Immature natural killer cell (primary cell): ENCODE data around the gene SZT2. TPM values are rescaled to one million over a fixed set of nuclear protein-coding genes. Genes with fewer than 3 reads are reported as not detected.
"Not testable (repeated sequence)": the region's sequence is repeated elsewhere in the genome, so short reads cannot be mapped to it uniquely, and the experiment has no call there.

Experiments used
- DNase-seq, 3 donors: peaks; one replicate each; pipeline ENCODE4 v3.0.0; 2022; ENCODE audit warnings: mixed read lengths in 1 of 3
- H3K27ac Mint-ChIP-seq, 6 donors: one replicate each; pipeline ENCODE4 v1.8.0; 2020; ENCODE audit warnings: mixed read lengths in 6 of 6, mild to moderate bottlenecking in 5 of 6, inconsistent platforms in 4 of 6, moderate library complexity in 3 of 6
- H3K27me3 Mint-ChIP-seq, 3 donors: one replicate each; pipeline ENCODE4 v1.8.0; 2020 to 2021; ENCODE audit warnings: low read depth in 3 of 3, mild to moderate bottlenecking in 3 of 3, mixed read lengths in 3 of 3, moderate library complexity in 3 of 3, inconsistent platforms in 1 of 3
- H3K36me3 Mint-ChIP-seq, 3 donors: one replicate each; pipeline ENCODE4 v1.8.0; 2020; ENCODE audit warnings: mixed read lengths in 3 of 3, inconsistent platforms in 2 of 3, mild to moderate bottlenecking in 2 of 3
- H3K4me1 Mint-ChIP-seq, 2 donors: one replicate each; pipeline ENCODE4 v1.8.0; 2020; ENCODE audit warnings: inconsistent platforms in 2 of 2, mild to moderate bottlenecking in 2 of 2, mixed read lengths in 2 of 2, moderate library complexity in 1 of 2
- H3K4me3 Mint-ChIP-seq, 5 donors: one replicate each; pipeline ENCODE4 v1.8.0; 2020; ENCODE audit warnings: mild to moderate bottlenecking in 5 of 5, mixed read lengths in 5 of 5, inconsistent platforms in 3 of 5, moderate library complexity in 3 of 5
- H3K9me3 Mint-ChIP-seq, 6 donors: one replicate each; pipeline ENCODE4 v1.8.0; 2020; ENCODE audit warnings: mild to moderate bottlenecking in 6 of 6, mixed read lengths in 6 of 6, inconsistent platforms in 4 of 6, moderate library complexity in 3 of 6
- polyA plus RNA-seq, 3 donors: library from polyadenylated mRNA; unstranded; fragments of 300-500 nt; fragmentation: Illumina TruSeq; gene quantifications; one replicate each; pipeline ENCODE4 v1.2.3, GENCODE V29; 2021

Gene SZT2
- polyA plus RNA-seq, 3 donors from 2014 or later, result 3.4 to 8.3 (median 4.5) TPM

DNA sequence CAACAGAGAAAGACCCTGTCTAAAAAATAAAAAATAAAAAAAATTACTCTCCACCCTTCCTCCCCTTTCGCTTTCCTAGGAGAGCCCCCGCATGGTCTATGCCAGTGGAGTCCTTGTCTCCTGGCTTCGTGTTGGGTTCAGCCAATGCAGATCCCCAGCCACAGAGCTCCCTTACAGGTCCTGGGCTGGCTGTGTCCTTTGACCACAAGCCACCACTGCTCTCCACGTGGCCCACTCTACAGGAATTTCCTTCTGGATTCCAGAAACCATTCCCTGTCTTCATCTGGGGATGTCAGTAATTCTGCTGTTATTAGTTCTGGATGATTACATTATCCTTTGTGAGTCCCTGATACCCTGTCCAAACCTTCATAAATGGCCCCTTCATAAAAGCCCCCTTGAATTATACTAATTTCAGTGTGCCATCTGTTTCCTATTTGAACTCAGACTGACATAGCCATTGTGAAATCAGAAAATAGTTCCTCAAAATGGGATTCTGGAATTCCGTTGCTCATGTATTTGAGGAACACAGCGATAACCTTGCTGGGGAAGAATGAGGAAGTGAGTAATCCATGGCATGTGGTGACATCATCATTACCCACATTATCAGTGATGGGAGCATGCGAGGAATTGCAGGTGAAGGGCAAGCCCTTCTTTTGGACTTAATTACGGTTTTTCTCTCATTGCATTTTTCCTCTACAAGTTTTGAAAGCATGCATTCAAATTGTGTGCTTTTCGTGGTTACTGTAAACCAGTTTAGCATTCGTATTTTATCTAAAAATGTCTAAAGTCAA is 86.1 kb downstream of the SZT2 start:
- not testable (repeated sequence) for H3K9me3 Mint-ChIP-seq, H3K36me3 Mint-ChIP-seq, H3K4me3 Mint-ChIP-seq, H3K4me1 Mint-ChIP-seq, H3K27ac Mint-ChIP-seq, DNase-seq
- peaks cover 1 to 15% (median 9%) of the 10 kb centered on the region in 3 donors for H3K27me3 Mint-ChIP-seq

GRCh38 chr1:43477716-43478115 is 88.0 kb downstream of the SZT2 start:
- Mint-ChIP-seq H3K9me3 (no peaks in the 10 kb centered on the region), H3K27me3 (peaks cover 1 to 9% (median 6%) of the 10 kb centered on the region in 3 donors), H3K27ac (no peak overlapping the region), H3K4me1 (peaks cover 5 to 11% of the 10 kb centered on the region in 2 donors), H3K4me3 (no peak overlapping the region), H3K36me3 (no peaks in the 10 kb centered on the region)
- DNase-seq, result no peak

DNA sequence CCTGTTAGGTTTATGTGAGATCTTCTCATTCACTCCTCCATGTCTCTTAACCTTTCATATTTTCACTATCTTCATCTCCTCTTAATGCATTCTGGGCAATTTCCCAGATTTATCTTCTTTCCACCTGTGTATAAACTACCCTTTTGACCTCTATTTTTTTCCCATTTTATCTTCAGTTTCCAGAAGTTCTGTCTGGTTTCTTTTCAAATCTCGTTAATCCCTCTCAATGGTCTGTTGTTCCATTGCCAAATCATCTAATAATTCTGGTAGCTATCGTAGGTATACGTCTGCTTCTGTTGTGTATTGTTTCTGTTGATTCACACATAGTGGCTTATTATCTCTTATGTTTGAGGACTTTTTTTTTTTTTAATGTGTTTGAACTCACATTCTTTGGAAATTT is 89.7 kb downstream of the SZT2 start:
- no peak for DNase-seq
- peaks cover 0 to 4% (median 0%) of the 10 kb centered on the region in 3 donors for H3K36me3 Mint-ChIP-seq
- H3K9me3 Mint-ChIP-seq, result peaks cover 0 to 3% (median 0%) of the 10 kb centered on the region in 6 donors
- H3K27ac Mint-ChIP-seq, result no peak overlapping the region
- H3K4me1 Mint-ChIP-seq, result peaks cover 5 to 11% of the 10 kb centered on the region in 2 donors
- H3K4me3 Mint-ChIP-seq, result no peak overlapping the region
- H3K27me3 Mint-ChIP-seq, result peaks cover under 1 to 9% (median 6%) of the 10 kb centered on the region in 3 donors

DNA sequence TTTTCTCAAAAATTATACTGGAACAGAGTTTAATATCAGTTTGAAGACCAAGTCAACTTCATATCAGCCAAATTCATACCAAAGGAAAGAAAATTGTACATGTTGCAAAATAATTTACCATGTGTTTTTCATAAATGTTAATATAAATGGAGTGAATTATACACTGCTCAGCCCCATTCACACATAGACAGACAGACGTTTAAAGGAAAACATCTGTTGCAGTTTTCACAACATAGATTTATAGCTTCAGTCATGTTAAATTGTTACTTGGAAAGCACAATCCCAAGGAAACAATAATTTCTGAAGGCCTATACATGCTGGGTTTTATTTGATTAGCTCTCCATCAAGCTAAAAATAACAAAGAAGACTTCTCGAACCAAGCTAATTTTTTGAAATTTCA is 91.8 kb downstream of the SZT2 start:
- H3K9me3 Mint-ChIP-seq, result peaks cover 0 to 3% (median 0%) of the 10 kb centered on the region in 6 donors
- H3K27me3 Mint-ChIP-seq, result peaks cover 0 to 6% (median 3%) of the 10 kb centered on the region in 3 donors
- DNase-seq, result no peak
- no peak overlapping the region for H3K4me3 Mint-ChIP-seq
- peaks cover 5 to 11% of the 10 kb centered on the region in 2 donors for H3K4me1 Mint-ChIP-seq
- peak overlapping the region in 1 of 6 donors; percentile 40 for H3K27ac Mint-ChIP-seq
- peaks cover 0 to 4% (median 0%) of the 10 kb centered on the region in 3 donors for H3K36me3 Mint-ChIP-seq

DNA sequence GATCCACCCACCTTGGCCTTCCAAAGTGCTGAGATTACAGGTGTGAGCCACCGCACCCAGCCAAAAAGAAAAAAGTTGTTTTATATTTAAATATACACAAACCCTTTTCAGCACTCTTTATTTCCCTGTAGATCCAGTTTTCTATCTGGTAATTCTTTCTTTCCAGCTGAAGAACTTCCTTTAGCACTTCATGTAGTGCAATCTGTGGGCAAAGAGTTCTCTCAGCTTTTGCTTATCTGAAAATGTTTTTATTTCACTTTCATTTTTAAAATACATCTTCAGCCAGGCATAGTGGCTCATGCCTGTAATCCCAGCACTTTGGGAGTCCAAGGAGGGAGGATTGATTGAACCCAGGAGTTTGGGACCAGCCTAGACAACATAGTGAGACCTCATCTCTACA is 92.5 kb downstream of the SZT2 start:
- peak overlapping the region in 3 of 6 donors; percentile 40 to 66 (median 50) for H3K27ac Mint-ChIP-seq
- H3K27me3 Mint-ChIP-seq, result peaks cover 0 to 3% (median 2%) of the 10 kb centered on the region in 3 donors
- peaks cover 0 to 4% (median 0%) of the 10 kb centered on the region in 3 donors for H3K36me3 Mint-ChIP-seq
- no peak for DNase-seq
- H3K4me1 Mint-ChIP-seq, result peaks cover 5 to 11% of the 10 kb centered on the region in 2 donors
- peak overlapping the region in 1 of 5 donors; percentile 45 for H3K4me3 Mint-ChIP-seq
- H3K9me3 Mint-ChIP-seq, result peaks cover 0 to 4% (median 2%) of the 10 kb centered on the region in 6 donors

DNA sequence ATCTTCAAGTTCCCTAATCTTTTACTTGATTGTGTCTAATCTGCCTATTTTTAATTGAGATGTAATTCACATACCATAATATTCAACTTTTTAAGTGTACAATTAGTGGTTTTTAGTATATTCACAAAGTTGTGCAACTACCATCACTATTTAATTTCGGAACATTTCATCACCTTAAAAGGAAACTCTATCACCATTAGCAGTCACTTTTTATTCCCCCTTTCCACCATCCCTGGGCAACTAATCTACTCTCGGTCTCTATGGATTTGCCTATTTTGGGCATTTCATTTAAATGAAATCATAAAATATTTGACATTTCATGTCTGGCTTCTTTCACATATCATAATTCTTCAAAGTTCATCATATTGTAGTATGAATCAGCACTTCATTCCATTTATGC is 94.7 kb downstream of the SZT2 start:
- Mint-ChIP-seq H3K27ac (no peak overlapping the region), H3K4me3 (no peak overlapping the region), H3K27me3 (peaks cover 3 to 4% (median 4%) of the 10 kb centered on the region in 3 donors), H3K36me3 (peaks cover 4% of the 10 kb centered on the region in 3 donors), H3K9me3 (peaks cover 9 to 21% (median 12%) of the 10 kb centered on the region in 6 donors), H3K4me1 (peaks cover 5 to 11% of the 10 kb centered on the region in 2 donors)
- DNase-seq, result no peak

GRCh38 chr1:43488165-43488564 is 98.5 kb downstream of the SZT2 start:
- H3K36me3 Mint-ChIP-seq, result peaks cover 4 to 10% (median 7%) of the 10 kb centered on the region in 3 donors
- peaks cover 12 to 44% (median 21%) of the 10 kb centered on the region in 6 donors for H3K9me3 Mint-ChIP-seq
- no peak for DNase-seq
- H3K27ac Mint-ChIP-seq, result no peak overlapping the region
- no peaks in the 10 kb centered on the region for H3K4me1 Mint-ChIP-seq
- no peak overlapping the region for H3K4me3 Mint-ChIP-seq
- peaks cover 3 to 6% (median 4%) of the 10 kb centered on the region in 3 donors for H3K27me3 Mint-ChIP-seq

- Mint-ChIP-seq H3K36me3 (peaks cover 3 to 10% (median 4%) of the 10 kb centered on the region in 3 donors), H3K4me3 (no peak overlapping the region), H3K9me3 (peaks cover 12 to 44% (median 19%) of the 10 kb centered on the region in 6 donors), H3K27ac (no peak overlapping the region), H3K4me1 (no peaks in the 10 kb centered on the region), H3K27me3 (peaks cover 6 to 10% (median 7%) of the 10 kb centered on the region in 3 donors)
- no peak for DNase-seq
These were observed 101.4 kb downstream of the SZT2 start for GRCh38 chr1:43491061-43491460.

DNA sequence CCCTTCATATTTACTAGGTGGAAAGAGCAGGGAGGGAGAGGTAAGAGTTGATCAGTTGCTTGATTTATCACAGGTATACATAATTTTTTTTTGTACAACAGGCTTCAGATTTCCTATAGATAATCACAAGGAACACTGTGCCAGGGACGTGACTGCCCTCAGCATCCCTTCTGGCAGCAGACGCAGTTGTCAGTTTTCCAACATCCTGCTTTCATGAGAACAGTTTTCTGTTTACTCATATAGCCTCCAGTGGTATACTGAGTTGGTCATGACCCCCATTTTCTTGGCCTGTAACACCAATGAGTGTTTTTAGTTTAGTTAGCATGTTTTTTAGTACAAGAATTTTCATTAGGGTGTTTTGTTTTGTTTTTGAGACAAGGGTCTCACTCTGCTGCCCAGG is 103.1 kb downstream of the SZT2 start:
- Mint-ChIP-seq H3K4me3 (no peak overlapping the region), H3K27ac (no peak overlapping the region), H3K9me3 (peaks cover 11 to 37% (median 17%) of the 10 kb centered on the region in 6 donors), H3K4me1 (no peaks in the 10 kb centered on the region), H3K36me3 (peaks cover 3 to 10% (median 4%) of the 10 kb centered on the region in 3 donors), H3K27me3 (peaks cover 6 to 12% (median 7%) of the 10 kb centered on the region in 3 donors)
- DNase-seq, result no peak

DNA sequence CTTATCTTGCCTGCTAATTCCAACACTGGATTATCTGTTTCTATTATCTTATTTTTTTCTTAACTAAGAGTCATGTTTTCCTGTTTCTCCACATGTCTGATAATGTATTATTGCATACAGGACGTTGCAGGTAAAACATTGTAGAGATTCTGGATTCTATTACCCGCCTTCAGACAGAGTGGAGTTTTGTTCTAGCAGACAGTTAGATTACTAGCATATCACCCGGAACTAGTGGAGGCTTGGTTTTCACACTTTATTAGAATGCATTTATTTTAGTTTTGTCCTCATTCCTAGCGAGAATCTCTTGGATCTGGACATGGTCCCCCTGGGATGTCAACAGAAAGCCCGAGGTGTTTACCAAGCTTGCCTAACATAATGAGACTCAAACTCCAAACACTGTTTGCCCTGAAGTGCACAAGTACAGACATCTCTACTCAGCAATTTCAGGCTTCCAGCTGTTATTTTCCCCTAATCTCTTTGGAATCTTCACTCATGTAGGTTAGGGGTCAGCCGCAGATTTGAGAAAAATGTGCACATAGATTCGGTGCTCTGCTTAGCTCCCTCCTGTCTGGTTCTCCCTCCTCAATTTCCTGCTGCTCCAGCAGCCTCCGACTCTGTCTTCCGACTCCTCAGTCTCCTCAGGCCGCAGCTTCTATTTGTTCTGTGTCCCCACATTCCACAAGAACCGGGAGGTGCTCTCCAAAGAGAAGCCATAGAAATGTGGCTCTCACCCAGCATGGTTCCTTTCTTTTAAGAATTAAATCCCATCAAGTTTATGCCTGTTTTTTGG is 104.2 kb downstream of the SZT2 start:
- peaks cover 6 to 12% (median 6%) of the 10 kb centered on the region in 3 donors for H3K27me3 Mint-ChIP-seq
- DNase-seq, result no peak
- no peaks in the 10 kb centered on the region for H3K4me1 Mint-ChIP-seq
- peaks cover 5 to 28% (median 13%) of the 10 kb centered on the region in 6 donors for H3K9me3 Mint-ChIP-seq
- peaks cover 0 to 6% (median 3%) of the 10 kb centered on the region in 3 donors for H3K36me3 Mint-ChIP-seq
- H3K27ac Mint-ChIP-seq, result no peak overlapping the region
- no peak overlapping the region for H3K4me3 Mint-ChIP-seq

DNA sequence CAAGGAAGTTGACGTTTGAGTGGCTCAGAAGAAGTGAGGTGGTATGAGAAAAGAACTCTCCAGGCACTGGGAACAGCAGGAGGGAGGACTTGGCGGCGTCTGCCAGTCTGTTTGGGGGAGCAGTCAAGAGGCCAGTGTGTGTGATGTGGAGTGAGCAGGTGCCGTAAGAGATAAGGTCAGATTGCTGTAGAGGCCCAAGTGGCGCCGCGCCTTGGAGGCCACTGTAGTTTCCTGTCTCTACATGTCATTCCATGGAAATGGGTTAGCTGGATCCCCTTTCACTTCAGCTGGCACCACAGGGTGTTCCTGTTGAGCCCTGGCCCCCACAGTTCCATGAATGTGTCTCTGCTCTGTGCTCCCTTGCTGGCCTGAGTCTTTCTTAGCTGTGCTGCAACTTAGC is 105.5 kb downstream of the SZT2 start:
- Mint-ChIP-seq H3K4me3 (no peak overlapping the region), H3K4me1 (no peaks in the 10 kb centered on the region), H3K27me3 (peaks cover 3 to 8% (median 4%) of the 10 kb centered on the region in 3 donors), H3K27ac (no peak overlapping the region), H3K9me3 (peaks cover 0 to 15% (median 5%) of the 10 kb centered on the region in 6 donors), H3K36me3 (peaks cover 0 to 3% (median under 1%) of the 10 kb centered on the region in 3 donors)
- no peak for DNase-seq

GRCh38 chr1:43499898-43500297 is 110.2 kb downstream of the SZT2 start:
- Mint-ChIP-seq H3K4me1 (no peaks in the 10 kb centered on the region), H3K27me3 (peaks cover 2 to 12% (median 4%) of the 10 kb centered on the region in 3 donors), H3K9me3 (no peaks in the 10 kb centered on the region), H3K4me3 (no peak overlapping the region), H3K27ac (no peak overlapping the region), H3K36me3 (no peaks in the 10 kb centered on the region)
- no peak for DNase-seq

DNA sequence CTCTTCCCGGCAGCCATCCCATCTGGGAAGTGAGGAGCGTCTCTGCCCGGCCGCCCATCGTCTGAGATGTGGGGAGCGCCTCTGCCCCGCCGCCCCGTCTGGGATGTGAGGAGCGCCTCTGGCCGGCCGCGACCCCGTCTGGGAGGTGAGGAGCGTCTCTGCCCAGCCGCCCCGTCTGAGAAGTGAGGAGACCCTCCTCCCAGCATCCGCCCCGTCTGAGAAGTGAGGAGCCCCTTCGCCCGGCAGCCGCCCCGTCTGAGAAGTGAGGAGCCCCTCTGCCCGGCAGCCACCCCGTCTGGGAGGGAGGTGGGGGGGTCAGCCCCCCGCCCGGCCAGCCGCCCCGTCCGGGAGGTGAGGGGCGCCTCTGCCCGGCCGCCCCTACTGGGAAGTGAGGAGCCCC is 112.1 kb downstream of the SZT2 start:
- not testable (repeated sequence) for DNase-seq, H3K4me3 Mint-ChIP-seq, H3K9me3 Mint-ChIP-seq, H3K4me1 Mint-ChIP-seq, H3K27ac Mint-ChIP-seq, H3K36me3 Mint-ChIP-seq
- peaks cover 2 to 11% (median 5%) of the 10 kb centered on the region in 3 donors for H3K27me3 Mint-ChIP-seq

- no peak overlapping the region for H3K27ac Mint-ChIP-seq
- no peaks in the 10 kb centered on the region for H3K36me3 Mint-ChIP-seq
- no peak overlapping the region for H3K4me3 Mint-ChIP-seq
- no peak for DNase-seq
- no peaks in the 10 kb centered on the region for H3K4me1 Mint-ChIP-seq
- peaks cover 2 to 9% (median 5%) of the 10 kb centered on the region in 3 donors for H3K27me3 Mint-ChIP-seq
- H3K9me3 Mint-ChIP-seq, result no peaks in the 10 kb centered on the region
These were observed 113.8 kb downstream of the SZT2 start for GRCh38 chr1:43503534-43503933.
